Smooth muscle cell (in vitro differentiated cells): ENCODE measurements around the gene NHSL2. TPM values are rescaled to one million over a fixed set of nuclear protein-coding genes. Genes with fewer than 3 reads are reported as not detected.

Source experiments
- DNase-seq: peaks from one replicate; lab custom pipeline; 2025; ENCODE audit not compliant: unreplicated experiment; lab: John Stamatoyannopoulos, UW
- H2AFZ ChIP-seq: fragments of 200-600 bp; sonication (generic); 2 replicates; pipeline ENCODE4 v1.6.0; 2016; ENCODE audit warnings: antibody characterized with exemption, low read depth, mild to moderate bottlenecking
- H3F3A ChIP-seq: fragments of 200-600 bp; sonication (generic); 2 replicates; pipeline ENCODE4 v1.6.0; 2017; ENCODE audit warnings: antibody characterized with exemption, low read depth
- H3K27ac ChIP-seq: fragments of 200-600 bp; sonication (generic); 2 replicates; pipeline ENCODE4 v1.5.1; 2016; ENCODE audit warnings: low read depth, mild to moderate bottlenecking
- H3K27me3 ChIP-seq: fragments of 200-600 bp; sonication (generic); 2 replicates; pipeline ENCODE4 v1.6.1; 2016; ENCODE audit warnings: low read depth, mild to moderate bottlenecking
- H3K36me3 ChIP-seq: fragments of 200-600 bp; sonication (generic); 2 replicates; pipeline ENCODE4 v1.5.1; 2016; ENCODE audit warnings: low read depth
- H3K4me1 ChIP-seq: fragments of 200-600 bp; sonication (generic); 2 replicates; pipeline ENCODE4 v1.5.1; 2016; ENCODE audit warnings: low read depth
- H3K4me2 ChIP-seq: fragments of 200-600 bp; sonication (generic); 2 replicates; pipeline ENCODE4 v1.6.0; 2016; ENCODE audit warnings: mild to moderate bottlenecking
- H3K4me3 ChIP-seq: fragments of 200-600 bp; sonication (generic); 2 replicates; pipeline ENCODE4 v1.5.1; 2016; ENCODE audit warnings: mild to moderate bottlenecking
- H3K79me2 ChIP-seq: fragments of 200-600 bp; sonication (generic); 2 replicates; pipeline ENCODE4 v1.6.0; 2016; ENCODE audit warnings: low read depth, mild to moderate bottlenecking
- H3K9ac ChIP-seq: fragments of 200-600 bp; sonication (generic); 2 replicates; pipeline ENCODE4 v1.6.0; 2016; ENCODE audit warnings: low read depth
- H3K9me3 ChIP-seq: fragments of 200-600 bp; sonication (generic); replicated peaks from 2 replicates; pipeline ENCODE4 v1.5.1; 2016; ENCODE audit warnings: low read depth
- H4K20me1 ChIP-seq: fragments of 200-600 bp; sonication (generic); 2 replicates; pipeline ENCODE4 v1.6.0; 2016; ENCODE audit warnings: low read depth
- WGBS: methylation state at CpG from one replicate; pipeline ENCODE4 v1.1.7; 2016; ENCODE audit warnings: low lambda C conversion rate; 5-methylcytosine and 5-hydroxymethylcytosine counted together
- polyA plus RNA-seq: library from polyadenylated mRNA; unstranded; fragments of >200 nt; fragmentation: Nextera tagmentation; extraction: Ambion mirVana; gene quantifications from 2 replicates; pipeline ENCODE4 v1.2.1, GENCODE V29; 2016
- total RNA-seq: library from RNA; depleted of rRNA; stranded (reverse); fragments of >200 nt; gene quantifications from 2 replicates; pipeline ENCODE4 v1.2.3, GENCODE V29; 2014
- TF ChIP-seq, protein P1 (sequence below): fragments of 200-600 bp; sonication (generic); IDR thresholded peaks from 2 replicates; pipeline ENCODE4 v1.5.1; 2017; ENCODE audit warnings: borderline replicate concordance, mild to moderate bottlenecking, antibody characterized with exemption; ENCODE audit not compliant: insufficient read depth, poor library complexity, severe bottlenecking

Gene NHSL2
- total and polyA plus RNA-seq, 2 experiments from 2014 or later, result 2.9 to 3.3 TPM

DNA sequence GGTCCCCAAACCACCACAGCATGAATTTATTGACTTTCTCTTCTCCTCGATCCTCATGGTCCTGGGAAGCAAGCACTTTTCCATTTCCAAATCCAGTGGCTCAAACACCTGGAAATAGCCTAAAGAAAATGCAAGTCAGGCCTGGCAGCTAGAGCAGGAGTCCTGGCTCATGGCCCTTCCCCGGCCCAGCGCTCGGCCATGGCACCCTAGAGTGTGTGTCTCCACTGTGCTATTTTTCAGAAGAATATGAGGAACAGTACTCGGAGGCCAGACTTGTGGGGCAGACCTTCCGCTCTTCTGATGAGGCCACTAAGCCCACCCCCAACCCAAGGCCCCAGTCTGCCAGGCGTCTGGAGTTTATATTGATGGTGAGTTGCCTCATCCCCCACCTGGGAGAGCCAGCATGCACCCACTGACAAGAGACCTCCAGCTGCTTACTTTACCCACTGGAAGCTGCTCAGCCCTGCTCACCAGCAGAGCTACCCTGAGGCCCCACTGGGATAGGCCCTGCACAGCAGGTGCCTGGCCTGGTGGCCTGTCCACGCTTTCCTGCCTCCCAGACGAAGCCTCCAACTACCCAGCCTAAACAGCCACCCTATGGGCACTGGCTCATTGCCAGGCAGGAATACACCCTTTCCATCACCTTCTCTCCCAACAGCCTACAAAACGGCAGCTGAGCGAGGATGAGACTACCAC is 223.4 kb downstream of the NHSL2 start:
- TF ChIP-seq, protein P1, sequence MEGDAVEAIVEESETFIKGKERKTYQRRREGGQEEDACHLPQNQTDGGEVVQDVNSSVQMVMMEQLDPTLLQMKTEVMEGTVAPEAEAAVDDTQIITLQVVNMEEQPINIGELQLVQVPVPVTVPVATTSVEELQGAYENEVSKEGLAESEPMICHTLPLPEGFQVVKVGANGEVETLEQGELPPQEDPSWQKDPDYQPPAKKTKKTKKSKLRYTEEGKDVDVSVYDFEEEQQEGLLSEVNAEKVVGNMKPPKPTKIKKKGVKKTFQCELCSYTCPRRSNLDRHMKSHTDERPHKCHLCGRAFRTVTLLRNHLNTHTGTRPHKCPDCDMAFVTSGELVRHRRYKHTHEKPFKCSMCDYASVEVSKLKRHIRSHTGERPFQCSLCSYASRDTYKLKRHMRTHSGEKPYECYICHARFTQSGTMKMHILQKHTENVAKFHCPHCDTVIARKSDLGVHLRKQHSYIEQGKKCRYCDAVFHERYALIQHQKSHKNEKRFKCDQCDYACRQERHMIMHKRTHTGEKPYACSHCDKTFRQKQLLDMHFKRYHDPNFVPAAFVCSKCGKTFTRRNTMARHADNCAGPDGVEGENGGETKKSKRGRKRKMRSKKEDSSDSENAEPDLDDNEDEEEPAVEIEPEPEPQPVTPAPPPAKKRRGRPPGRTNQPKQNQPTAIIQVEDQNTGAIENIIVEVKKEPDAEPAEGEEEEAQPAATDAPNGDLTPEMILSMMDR, result no peak
- Histone ChIP-seq H2AFZ (no peak overlapping the region), H3K36me3 (no peaks in the 10 kb centered on the region), H3F3A (no peaks in the 10 kb centered on the region), H3K27ac (no peak overlapping the region), H3K9me3 (no peaks in the 10 kb centered on the region), H3K27me3 (no peaks in the 10 kb centered on the region), H3K4me3 (no peak overlapping the region), H4K20me1 (no peaks in the 10 kb centered on the region), H3K4me1 (no peaks in the 10 kb centered on the region), H3K4me2 (no peak overlapping the region), H3K79me2 (no peaks in the 10 kb centered on the region), H3K9ac (no peak overlapping the region)
- 86% methylated on average over 11 of the region's 11 CpGs for WGBS
- DNase-seq, result no peak

DNA sequence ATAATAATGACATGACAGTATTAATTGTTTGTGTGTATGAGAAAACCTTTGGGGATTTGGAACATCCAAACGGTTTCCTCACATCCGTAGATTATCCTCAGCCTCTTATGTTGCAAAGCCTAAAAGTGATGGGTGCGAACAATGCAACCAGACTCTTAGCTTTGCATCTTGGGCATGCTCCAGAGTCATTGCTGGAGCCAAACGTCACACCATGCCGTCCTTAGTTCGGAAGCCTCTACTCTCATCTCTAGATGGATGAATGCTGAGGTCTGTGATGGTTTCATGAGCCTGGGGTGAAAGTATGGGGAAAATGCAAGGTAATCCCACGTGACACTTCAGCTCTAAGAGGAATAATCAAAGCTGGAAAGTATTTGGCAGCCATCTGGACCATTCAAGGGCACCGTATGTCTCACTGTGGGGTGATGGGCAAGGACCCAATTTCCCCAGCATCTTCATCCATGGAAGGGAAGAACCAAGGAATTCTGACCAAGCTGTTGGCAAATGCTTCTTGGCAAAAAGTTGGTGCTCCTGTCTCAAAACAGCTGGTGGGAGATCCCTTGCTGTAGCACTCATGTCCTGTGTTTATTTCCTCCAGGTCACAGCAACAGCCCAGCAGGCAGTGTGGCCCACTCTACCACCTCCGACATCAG is 227.3 kb downstream of the NHSL2 start:
- Histone ChIP-seq H3K9me3 (no peaks in the 10 kb centered on the region), H3K27ac (no peak overlapping the region), H3F3A (no peaks in the 10 kb centered on the region), H3K79me2 (no peaks in the 10 kb centered on the region), H3K4me1 (no peaks in the 10 kb centered on the region), H4K20me1 (no peaks in the 10 kb centered on the region), H3K27me3 (no peaks in the 10 kb centered on the region), H3K4me3 (no peak overlapping the region), H3K9ac (no peak overlapping the region), H3K36me3 (no peaks in the 10 kb centered on the region), H2AFZ (no peak overlapping the region), H3K4me2 (no peak overlapping the region)
- WGBS, result 85% methylated on average over 9 of the region's 9 CpGs
- DNase-seq, result no peak
- TF ChIP-seq, protein P1, result no peak

DNA sequence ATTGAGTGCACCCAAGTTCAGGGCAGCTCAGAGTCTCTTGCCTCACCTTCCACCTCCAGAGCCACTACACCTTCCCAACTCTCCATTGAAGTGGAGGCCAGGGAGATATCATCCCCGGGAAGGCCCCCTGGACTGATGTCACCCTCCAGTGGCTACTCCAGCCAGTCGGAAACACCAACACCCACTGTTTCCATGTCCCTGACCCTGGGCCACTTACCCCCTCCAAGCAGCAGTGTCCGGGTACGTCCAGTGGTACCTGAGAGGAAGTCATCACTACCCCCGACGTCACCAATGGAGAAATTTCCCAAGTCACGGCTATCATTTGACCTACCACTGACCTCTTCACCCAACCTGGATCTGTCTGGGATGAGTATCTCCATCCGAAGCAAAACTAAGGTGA is 228.9 kb downstream of the NHSL2 start:
- Histone ChIP-seq H3K4me2 (no peak overlapping the region), H3F3A (no peaks in the 10 kb centered on the region), H2AFZ (no peak overlapping the region), H3K36me3 (no peaks in the 10 kb centered on the region), H3K27ac (no peak overlapping the region), H3K4me3 (no peak overlapping the region), H4K20me1 (no peaks in the 10 kb centered on the region), H3K4me1 (no peaks in the 10 kb centered on the region), H3K9me3 (no peaks in the 10 kb centered on the region), H3K27me3 (no peaks in the 10 kb centered on the region), H3K9ac (no peak overlapping the region), H3K79me2 (no peaks in the 10 kb centered on the region)
- WGBS, result 87% methylated on average over 8 of the region's 8 CpGs
- TF ChIP-seq, protein P1, result no peak
- DNase-seq, result no peak
